Stimulated activated CD8-positive, alpha-beta memory T cell treated with anti-CD3 and anti-CD28 coated beads, Interleukin-7, amount 100 ng/mL, for 48 hours (primary cell): ENCODE data around the gene TTYH3.

Experiments used
- DNase-seq, 2 donors: peaks; one replicate each; pipeline ENCODE4 v3.0.0-alpha.2; 2020; ENCODE audit warnings: low read depth in 1 of 2; ENCODE audit errors: extremely low read depth in 1 of 2

The TTYH3 gene

GRCh38 chr7:2614631-2615330 is 17.0 kb upstream of the TTYH3 start:
- no peak for DNase-seq

GRCh38 chr7:2616387-2617324 is 15.1 kb upstream of the TTYH3 start:
- no peak for DNase-seq

- no peak for DNase-seq
These were observed 14.4 kb upstream of the TTYH3 start for GRCh38 chr7:2617325-2617905.

GRCh38 chr7:2619116-2619515 is 12.7 kb upstream of the TTYH3 start:
- DNase-seq, result no peak

- no peak for DNase-seq
These were observed 10.5 kb upstream of the TTYH3 start for GRCh38 chr7:2621061-2621828.

GRCh38 chr7:2621948-2622640 is 9.7 kb upstream of the TTYH3 start:
- no peak for DNase-seq

GRCh38 chr7:2622869-2623697 is 8.7 kb upstream of the TTYH3 start:
- no peak for DNase-seq

GRCh38 chr7:2623698-2624014 is 8.1 kb upstream of the TTYH3 start:
- DNase-seq, result no peak

GRCh38 chr7:2624293-2624886 is 7.4 kb upstream of the TTYH3 start:
- DNase-seq, result no peak

- DNase-seq, result no peak
These were observed 5.2 kb upstream of the TTYH3 start for GRCh38 chr7:2626498-2627117.

- DNase-seq, result no peak
These were observed 4.3 kb upstream of the TTYH3 start for GRCh38 chr7:2627258-2628129.

GRCh38 chr7:2628130-2628482 is 3.7 kb upstream of the TTYH3 start:
- no peak for DNase-seq

- DNase-seq, result no peak
These were observed 2.9 kb upstream of the TTYH3 start for GRCh38 chr7:2628891-2629290.

GRCh38 chr7:2629746-2630681 is 1.8 kb upstream of the TTYH3 start:
- no peak for DNase-seq

- DNase-seq, result peak in 1 of 2 donors; percentile 40
These were observed 1.1 kb downstream of the TTYH3 start for GRCh38 chr7:2632733-2633537.
